ENCODE data around the gene TCF7L1.
A peak's percentile ranks its signal among the peaks of the same experiment; 100 is the strongest.

Gene TCF7L1

GRCh38 chr2:85255456-85255812, 122.2 kb downstream of the TCF7L1 start:
- no peak for DNase-seq (ENCODE audit: low read depth)

GRCh38 chr2:85255813-85256594, 122.8 kb downstream of the TCF7L1 start:
- DNase-seq (ENCODE audit: low read depth): no peak

- no peak for DNase-seq (ENCODE audit: low read depth)
Observed at GRCh38 chr2:85257359-85257969, 124.3 kb downstream of the TCF7L1 start.

DNA sequence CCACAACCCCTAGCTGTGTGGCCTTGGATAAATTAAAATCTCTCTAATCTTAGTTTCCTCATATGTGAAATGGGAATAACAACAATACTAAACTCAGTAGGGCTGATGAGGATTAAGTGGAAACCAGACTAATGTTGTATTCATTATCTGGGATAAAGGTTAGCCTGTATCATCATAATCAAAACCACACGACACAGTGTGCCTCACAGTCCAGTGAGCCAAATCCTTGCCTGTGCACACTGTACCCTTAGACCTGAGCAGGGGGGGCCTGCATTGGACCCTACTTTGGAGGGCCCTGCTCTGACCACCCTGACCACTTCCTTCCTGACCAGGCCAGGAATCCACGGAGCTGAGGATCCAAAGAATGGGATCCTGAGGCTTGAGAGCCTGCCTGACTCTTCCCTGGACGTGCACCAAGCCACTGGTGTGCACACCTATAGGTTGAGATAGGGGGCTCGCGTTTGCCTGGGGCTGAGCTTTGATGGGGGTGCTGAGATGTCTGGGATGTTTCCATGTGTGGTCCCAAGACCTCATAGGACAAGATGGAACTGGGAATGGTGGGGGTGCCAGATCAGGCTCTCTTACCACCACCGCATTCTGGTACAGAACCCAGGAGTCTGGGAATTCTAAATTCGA, 124.9 kb downstream of the TCF7L1 start:
- no peak for DNase-seq (ENCODE audit: low read depth)

GRCh38 chr2:85259101-85259590, 126.0 kb downstream of the TCF7L1 start:
- DNase-seq (ENCODE audit: low read depth): no peak

GRCh38 chr2:85259879-85260278, 126.7 kb downstream of the TCF7L1 start:
- DNase-seq (ENCODE audit: low read depth): no peak

DNA sequence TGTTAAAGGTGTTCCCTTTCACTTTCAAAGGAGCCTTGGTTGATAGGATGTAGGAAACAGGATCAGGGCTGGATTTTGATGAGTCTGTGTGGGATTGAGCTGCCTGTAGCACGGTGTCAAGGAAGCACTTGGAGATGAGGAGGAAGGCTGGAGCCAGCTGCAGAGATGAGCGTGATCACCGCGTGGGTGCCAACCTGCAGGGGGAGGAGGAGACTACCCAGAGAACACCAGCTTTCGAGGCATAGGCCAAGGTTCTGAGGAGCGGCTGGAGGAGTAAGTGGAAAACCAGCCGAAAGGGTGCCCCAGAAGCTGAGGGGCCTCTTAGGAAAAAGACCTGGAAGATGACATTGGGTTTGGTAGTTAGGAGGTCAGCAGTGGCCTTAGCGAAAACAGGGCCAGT, 130.4 kb downstream of the TCF7L1 start:
- no peak for DNase-seq (ENCODE audit: low read depth)

- no peak for DNase-seq (ENCODE audit: low read depth)
Observed at GRCh38 chr2:85264471-85264870, 131.3 kb downstream of the TCF7L1 start.

DNA sequence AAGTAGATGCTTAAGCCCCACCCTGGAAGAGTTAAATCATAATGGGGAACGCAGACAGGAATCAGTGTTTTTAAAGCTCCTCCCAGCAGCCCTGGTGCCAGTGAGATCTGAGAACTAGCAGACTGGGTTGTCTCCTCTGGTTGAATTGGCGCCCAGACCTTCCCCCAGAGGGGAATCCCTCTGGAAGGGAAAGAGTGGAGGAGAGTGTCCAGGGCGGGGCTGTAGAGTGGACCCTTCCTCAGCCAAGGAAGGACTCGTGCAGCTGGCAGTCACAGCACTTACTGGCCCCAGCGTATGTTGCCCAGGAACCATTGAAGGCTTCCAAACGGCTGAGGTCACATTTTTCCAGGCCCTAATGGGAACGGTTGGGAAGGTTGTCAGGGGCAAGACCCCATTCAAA, 132.1 kb downstream of the TCF7L1 start:
- DNase-seq (ENCODE audit: low read depth): no peak

DNA sequence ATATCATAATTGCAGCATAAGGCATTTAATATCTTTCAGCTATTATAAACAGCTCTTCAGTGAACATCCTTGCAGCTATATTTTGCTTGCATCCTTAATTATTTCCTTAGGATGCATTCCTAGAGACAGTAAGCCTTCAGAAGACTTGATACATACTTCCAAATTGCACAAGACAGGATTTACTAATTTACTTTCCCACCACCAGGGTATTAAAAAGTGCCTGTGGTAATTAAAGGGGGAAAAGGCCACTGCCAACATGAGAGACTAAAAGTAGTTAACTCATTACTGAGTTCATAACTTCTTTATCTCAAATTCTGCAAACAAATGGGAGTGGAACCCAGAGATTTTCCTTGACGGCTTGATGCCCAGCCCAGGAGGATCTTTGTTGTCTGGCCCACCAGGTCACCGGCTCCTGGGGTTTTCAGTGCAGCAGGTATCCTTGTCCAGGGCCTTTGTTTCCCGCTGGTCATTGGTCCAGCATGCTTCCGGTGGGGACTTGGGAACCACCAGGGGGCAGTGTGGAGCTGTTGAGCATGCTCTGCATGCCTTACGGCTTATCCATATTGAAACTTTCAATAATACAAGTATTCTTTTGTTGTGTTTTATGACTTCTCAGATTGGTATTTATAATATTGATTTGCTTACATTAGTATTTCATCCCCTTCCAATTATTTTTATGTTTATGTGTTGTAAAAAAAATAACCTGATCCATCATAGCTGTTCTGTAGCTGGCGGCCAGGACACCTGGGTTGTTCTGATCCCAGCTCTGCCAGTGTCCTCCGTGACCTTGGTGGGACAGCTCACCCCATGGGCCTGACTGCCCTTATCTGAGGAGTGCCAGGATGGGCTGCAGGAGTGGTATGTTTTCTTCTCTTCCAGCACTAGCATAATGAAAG, 133.2 kb downstream of the TCF7L1 start:
- DNase-seq (ENCODE audit: low read depth): peak; percentile 54

- DNase-seq (ENCODE audit: low read depth): no peak
Observed at GRCh38 chr2:85269959-85270358, 136.8 kb downstream of the TCF7L1 start.

- DNase-seq (ENCODE audit: low read depth): no peak
Observed at GRCh38 chr2:85272357-85272756, 139.2 kb downstream of the TCF7L1 start.

- DNase-seq (ENCODE audit: low read depth): no peak
Observed at GRCh38 chr2:85273738-85274731, 140.8 kb downstream of the TCF7L1 start.

DNA sequence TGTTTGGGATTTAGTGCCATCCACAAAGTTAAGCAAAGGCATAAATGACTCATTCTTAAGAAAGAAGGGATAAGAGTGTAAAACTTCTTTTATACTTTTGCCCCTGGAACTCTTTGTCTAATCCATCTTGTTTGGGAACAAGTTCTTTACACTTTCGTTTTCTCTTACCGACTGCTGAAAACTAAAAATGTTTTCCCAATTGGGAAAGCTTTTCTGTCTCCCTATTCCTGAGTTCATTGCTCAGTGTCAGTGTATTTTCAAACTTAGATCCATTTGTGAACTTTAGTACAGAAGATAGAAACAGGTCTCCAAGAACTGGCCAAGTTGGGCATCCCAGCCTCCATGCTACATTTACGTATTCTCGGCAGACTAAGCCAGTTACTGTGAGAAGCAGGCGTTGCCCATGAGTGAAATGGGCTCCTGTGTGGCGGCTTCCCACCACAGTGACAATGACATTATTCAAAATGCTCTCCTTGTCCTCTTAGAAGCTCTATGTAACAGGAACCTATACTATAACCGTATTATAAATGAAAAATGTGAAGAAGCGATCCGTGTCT, 142.9 kb downstream of the TCF7L1 start:
- DNase-seq (ENCODE audit: low read depth): no peak

- DNase-seq (ENCODE audit: low read depth): no peak
Observed at GRCh38 chr2:85276571-85277118, 143.5 kb downstream of the TCF7L1 start.

GRCh38 chr2:85277416-85278158, 144.4 kb downstream of the TCF7L1 start:
- DNase-seq (ENCODE audit: low read depth): no peak

- DNase-seq (ENCODE audit: low read depth): no peak
Observed at GRCh38 chr2:85278361-85278760, 145.2 kb downstream of the TCF7L1 start.

GRCh38 chr2:85281553-85281952, 148.4 kb downstream of the TCF7L1 start:
- no peak for DNase-seq (ENCODE audit: low read depth)

DNA sequence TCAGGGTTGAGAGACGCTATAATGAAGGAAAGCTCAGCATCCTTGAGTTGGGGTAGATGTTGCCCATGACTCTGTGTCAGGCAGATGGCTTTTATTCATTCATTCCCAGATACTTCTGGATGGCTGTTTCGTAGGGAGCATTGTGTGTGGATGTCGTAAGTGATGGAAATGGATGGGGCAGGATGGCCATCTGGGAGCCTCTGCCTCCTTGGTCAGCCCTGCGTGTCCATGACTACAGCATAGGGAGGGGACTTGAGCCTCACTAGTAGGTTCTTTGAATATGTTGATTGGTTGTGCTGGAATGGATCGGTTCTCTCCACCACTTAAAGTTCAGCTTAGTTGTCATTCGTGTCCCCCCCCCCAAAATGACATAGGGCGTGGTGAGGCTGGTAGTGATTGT, 149.7 kb downstream of the TCF7L1 start:
- no peak for DNase-seq (ENCODE audit: low read depth)

- no peak for DNase-seq (ENCODE audit: low read depth)
Observed at GRCh38 chr2:85283641-85284040, 150.4 kb downstream of the TCF7L1 start.
